Stimulated activated CD4-positive, alpha-beta T cell treated with anti-CD3 and anti-CD28 coated beads, Interleukin-4, amount 100 ng/mL, for 1 hour (primary cell): ENCODE measurements around the gene NR2F1.
A peak's percentile ranks its signal among the peaks of the same experiment; 100 is the strongest.

Experiments used
- DNase-seq: peaks from one replicate; pipeline ENCODE4 v3.0.0-alpha.2; 2020

Gene NR2F1

GRCh38 chr5:93604644-93605515 is 21.9 kb downstream of the NR2F1 start:
- no peak for DNase-seq

GRCh38 chr5:93606382-93606752 is 23.3 kb downstream of the NR2F1 start:
- no peak for DNase-seq

- no peak for DNase-seq
Observed at GRCh38 chr5:93607367-93608258, 24.6 kb downstream of the NR2F1 start.

- no peak for DNase-seq
Observed at GRCh38 chr5:93608855-93609254, 25.8 kb downstream of the NR2F1 start.

GRCh38 chr5:93609762-93610161 is 26.7 kb downstream of the NR2F1 start:
- DNase-seq, result no peak

- DNase-seq, result no peak
Observed at GRCh38 chr5:93610581-93611272, 27.7 kb downstream of the NR2F1 start.

- no peak for DNase-seq
Observed at GRCh38 chr5:93611273-93611975, 28.4 kb downstream of the NR2F1 start.

- DNase-seq, result no peak
Observed at GRCh38 chr5:93611976-93612854, 29.2 kb downstream of the NR2F1 start.

GRCh38 chr5:93612855-93613243 is 29.8 kb downstream of the NR2F1 start:
- no peak for DNase-seq

GRCh38 chr5:93616538-93617174 is 33.6 kb downstream of the NR2F1 start:
- DNase-seq, result no peak

GRCh38 chr5:93620487-93621326 is 37.7 kb downstream of the NR2F1 start:
- DNase-seq, result peak; percentile 51

- DNase-seq, result no peak
Observed at GRCh38 chr5:93621327-93621798, 38.3 kb downstream of the NR2F1 start.

GRCh38 chr5:93622240-93622885 is 39.3 kb downstream of the NR2F1 start:
- DNase-seq, result no peak

GRCh38 chr5:93623153-93623552 is 40.1 kb downstream of the NR2F1 start:
- no peak for DNase-seq

- DNase-seq, result no peak
Observed at GRCh38 chr5:93626801-93627200, 43.8 kb downstream of the NR2F1 start.

- no peak for DNase-seq
Observed at GRCh38 chr5:93632327-93632726, 49.3 kb downstream of the NR2F1 start.

- no peak for DNase-seq
Observed at GRCh38 chr5:93635991-93636390, 53.0 kb downstream of the NR2F1 start.

- DNase-seq, result no peak
Observed at GRCh38 chr5:93636837-93637236, 53.8 kb downstream of the NR2F1 start.

GRCh38 chr5:93637697-93638096 is 54.7 kb downstream of the NR2F1 start:
- DNase-seq, result no peak
